ENCODE measurements around the gene POLD3. TPM values are rescaled to one million over a fixed set of nuclear protein-coding genes. Genes with fewer than 3 reads are reported as not detected.

Gene POLD3
- total RNA-seq, 1 donor from 2014 or later: 6.2 TPM

- H3K9me3 ChIP-seq (replicated peaks): no peaks in the 10 kb centered on the region
- intact Hi-C loops (cut with micrococcal nuclease): no loop called here
- no peak for TF ChIP-seq CTCF (IDR thresholded peaks at IDR 0.05; ENCODE audit: borderline replicate concordance)
- no peak for DNase-seq
- H3K27me3 ChIP-seq (ENCODE audit: low read depth): peaks cover 4% of the 10 kb centered on the region
- H3K36me3 ChIP-seq: no peaks in the 10 kb centered on the region
- peak overlapping the region; percentile 60 for H3K27ac ChIP-seq (replicated peaks)
- H3K4me1 ChIP-seq: peaks cover 37% of the 10 kb centered on the region
- H3K4me3 ChIP-seq: no peak overlapping the region
These were observed 85.7 kb downstream of the POLD3 start for GRCh38 chr11:74678041-74678440.

- peak overlapping the region; percentile 60 for H3K27ac ChIP-seq (replicated peaks)
- peaks cover 11% of the 10 kb centered on the region for H3K27me3 ChIP-seq (ENCODE audit: low read depth)
- no peak for TF ChIP-seq CTCF (IDR thresholded peaks at IDR 0.05; ENCODE audit: borderline replicate concordance)
- H3K4me1 ChIP-seq: peaks cover 39% of the 10 kb centered on the region
- H3K9me3 ChIP-seq (replicated peaks): no peaks in the 10 kb centered on the region
- no peak overlapping the region for H3K4me3 ChIP-seq
- H3K36me3 ChIP-seq: no peaks in the 10 kb centered on the region
- intact Hi-C loops (cut with micrococcal nuclease): no loop called here
- DNase-seq: no peak
These were observed 86.5 kb downstream of the POLD3 start for GRCh38 chr11:74678591-74679512.

- no peak for TF ChIP-seq CTCF (IDR thresholded peaks at IDR 0.05; ENCODE audit: borderline replicate concordance)
- H3K4me3 ChIP-seq: no peak overlapping the region
- H3K36me3 ChIP-seq: no peaks in the 10 kb centered on the region
- H3K4me1 ChIP-seq: peaks cover 44% of the 10 kb centered on the region
- no peaks in the 10 kb centered on the region for H3K9me3 ChIP-seq (replicated peaks)
- intact Hi-C loops (cut with micrococcal nuclease): no loop called here
- peak overlapping the region; percentile 60 for H3K27ac ChIP-seq (replicated peaks)
- no peak for DNase-seq
- H3K27me3 ChIP-seq (ENCODE audit: low read depth): peaks cover 11% of the 10 kb centered on the region
These were observed 87.1 kb downstream of the POLD3 start for GRCh38 chr11:74679513-74679865.

GRCh38 chr11:74680035-74680671 is 87.8 kb downstream of the POLD3 start:
- Histone ChIP-seq H3K36me3 (no peaks in the 10 kb centered on the region), H3K4me1 (peaks cover 44% of the 10 kb centered on the region), H3K9me3 (replicated peaks) (no peaks in the 10 kb centered on the region), H3K27ac (replicated peaks) (peak overlapping the region; percentile 60), H3K4me3 (no peak overlapping the region), H3K27me3 (ENCODE audit: low read depth) (peaks cover 11% of the 10 kb centered on the region)
- TF ChIP-seq CTCF (IDR thresholded peaks at IDR 0.05; ENCODE audit: borderline replicate concordance): no peak
- intact Hi-C loops (cut with micrococcal nuclease): no loop called here
- no peak for DNase-seq

GRCh38 chr11:74680703-74681531 is 88.5 kb downstream of the POLD3 start:
- Histone ChIP-seq H3K9me3 (replicated peaks) (no peaks in the 10 kb centered on the region), H3K27me3 (ENCODE audit: low read depth) (peaks cover 11% of the 10 kb centered on the region), H3K27ac (replicated peaks) (peak overlapping the region; percentile 60), H3K4me3 (no peak overlapping the region), H3K36me3 (no peaks in the 10 kb centered on the region), H3K4me1 (peaks cover 44% of the 10 kb centered on the region)
- TF ChIP-seq CTCF (IDR thresholded peaks at IDR 0.05; ENCODE audit: borderline replicate concordance): no peak
- intact Hi-C loops (cut with micrococcal nuclease): no loop called here
- DNase-seq: no peak
